ENCODE data around the gene GRK2. TPM values are rescaled to one million over a fixed set of nuclear protein-coding genes. Genes with fewer than 3 reads are reported as not detected.

The GRK2 gene
- total RNA-seq, 1 experiment from 2014 or later, result 56.3 TPM

- Histone ChIP-seq H3K79me1 (ENCODE audit: insufficient read depth, low read depth, low read length, poor library complexity, severe bottlenecking) (no peaks in the 10 kb centered on the region), H4K5ac (ENCODE audit: insufficient read length, low read depth, low read length) (no peak overlapping the region), H3K79me2 (ENCODE audit: insufficient read depth, low read length) (peaks cover 7% of the 10 kb centered on the region; the same call in 1 of the 2 replicates), H3K4me2 (ENCODE audit: insufficient read depth, insufficient read length, low read length) (no peak overlapping the region), H3K27ac (ENCODE audit: insufficient read length, low read depth, low read length) (no peak overlapping the region), H3K9me3 (ENCODE audit: control insufficient read depth, low read depth, low read length) (no peaks in the 10 kb centered on the region), H3K23ac (ENCODE audit: insufficient read length, low read depth, low read length) (no peak overlapping the region), H2BK20ac (ENCODE audit: low read depth, low read length, poor library complexity, severe bottlenecking) (no peak overlapping the region), H3K4ac (ENCODE audit: low read depth, low read length) (no peak overlapping the region), H2BK15ac (ENCODE audit: low read depth, low read length) (no peak overlapping the region), H3K56ac (ENCODE audit: insufficient read length, low read depth, low read length) (no peak overlapping the region), H4K20me1 (ENCODE audit: control insufficient read depth, insufficient read depth, insufficient read length) (no peaks in the 10 kb centered on the region), H3K27me3 (ENCODE audit: insufficient read depth, low read length) (no peaks in the 10 kb centered on the region), H3K23me2 (ENCODE audit: insufficient read length, low read depth, low read length, poor library complexity, severe bottlenecking) (peaks cover 3% of the 10 kb centered on the region), H4K8ac (replicated peaks; ENCODE audit: insufficient read length, low read depth, low read length) (no peak overlapping the region), H3K14ac (ENCODE audit: insufficient read depth, low read length) (no peak overlapping the region; the same call in 1 of the 2 replicates), H3T11ph (ENCODE audit: low read length) (no peak overlapping the region), H2AK5ac (ENCODE audit: insufficient read length, low read length) (no peak overlapping the region), H2BK5ac (ENCODE audit: insufficient read length, low read length) (no peak overlapping the region), H2BK120ac (ENCODE audit: low read depth, low read length, poor library complexity, severe bottlenecking) (no peak overlapping the region), H3K4me1 (ENCODE audit: insufficient read depth, low read length) (peaks cover 12% of the 10 kb centered on the region), H3K18ac (ENCODE audit: insufficient read length, low read depth, low read length) (no peak overlapping the region), H4K91ac (ENCODE audit: insufficient read length, low read depth, low read length) (no peak overlapping the region), H2BK12ac (ENCODE audit: insufficient read length, low read depth, low read length) (no peak overlapping the region), H2AFZ (ENCODE audit: low read length) (no peak overlapping the region), H3K9ac (ENCODE audit: extremely low read depth, insufficient read length, low read length) (no peak overlapping the region)
- H3K36me3 Mint-ChIP-seq (ENCODE audit: insufficient read depth in 1 of 3, low read depth in 3 of 3), result peaks cover 4 to 14% (median 11%) of the 10 kb centered on the region in 3 experiments; a peak in 6 of 7 replicates
- H3K9me3 Mint-ChIP-seq, result no peaks in the 10 kb centered on the region
- H3K27me3 Mint-ChIP-seq (ENCODE audit: low read depth), result no peaks in the 10 kb centered on the region
- H3K27ac Mint-ChIP-seq, result peak overlapping the region; percentile 22 to 93 (median 28); a peak in 4 of 7 replicates
- no peak overlapping the region for H3K4me3 Mint-ChIP-seq
- H3K4me1 Mint-ChIP-seq, result peaks cover 32 to 40% of the 10 kb centered on the region in 2 experiments
- TF ChIP-seq CTCF (conservative IDR thresholded peaks at IDR 0.05), result no peak
- no CpG with 5 or more reads among the region's 35 CpGs for WGBS (ENCODE audit: extremely low coverage, insufficient read length, low lambda C conversion rate)
- no peak for DNase-seq
These were observed 8.7 kb downstream of the GRK2 start for GRCh38 chr11:67274768-67275605.

Data from H9 (cell line).